Liver (tissue), 3 donors: ENCODE data around the gene TMEM14A.
"Not testable (repeated sequence)": the region's sequence is repeated elsewhere in the genome, so short reads cannot be mapped to it uniquely, and the experiment has no call there.

Source experiments
- CTCF ChIP-seq: fragments of 150-350 bp; IDR thresholded peaks from 2 replicates; pipeline ENCODE4 v1.5.1; 2017; ENCODE audit warnings: improper control_type of control experiment, low read depth, low read length; ENCODE audit not compliant: missing input control
- HNF4G ChIP-seq: IDR thresholded peaks from 2 replicates; pipeline ENCODE4 v1.6.1; 2016; ENCODE audit warnings: antibody characterized with exemption
- REST ChIP-seq: IDR thresholded peaks from 2 replicates; pipeline ENCODE4 v1.6.1; 2016; ENCODE audit warnings: antibody characterized with exemption, mild to moderate bottlenecking
- SP1 ChIP-seq: IDR thresholded peaks from 2 replicates; pipeline ENCODE4 v1.6.1; 2018; ENCODE audit warnings: antibody characterized with exemption, mild to moderate bottlenecking
- donor health status: healthy.
- donor health status: healthy.

GRCh38 chr6:52655941-52656340 is 15.0 kb upstream of the TMEM14A start:
- TF ChIP-seq CTCF, SP1, HNF4G, REST: not testable (repeated sequence)
